AG10803 (cell line): ENCODE results near the gene DIPK2A.

Source experiments
- DNase-seq: peaks from one replicate; pipeline ENCODE4 v3.0.0; 2010; ENCODE audit warnings: low read depth
- H3K4me3 ChIP-seq: 2 replicates; pipeline ENCODE4 v1.5.1; 2011; ENCODE audit warnings: mild to moderate bottlenecking, low read length, control low read depth
- CTCF ChIP-seq: conservative IDR thresholded peaks from 2 replicates; pipeline ENCODE4 v1.5.1; 2011; ENCODE audit warnings: mild to moderate bottlenecking, low read length, control low read depth, inconsistent platforms

The DIPK2A gene

GRCh38 chr3:144015133-144015532 lies 43.5 kb downstream of the DIPK2A start:
- H3K4me3 ChIP-seq, result no peak overlapping the region
- no peak for DNase-seq
- TF ChIP-seq CTCF, result no peak

GRCh38 chr3:144018776-144019175 lies 47.2 kb downstream of the DIPK2A start:
- no peak overlapping the region for H3K4me3 ChIP-seq
- TF ChIP-seq CTCF, result no peak
- DNase-seq, result peak; percentile 65
